H9 (cell line): ENCODE measurements around the gene MUC2. TPM values are rescaled to one million over a fixed set of nuclear protein-coding genes. Genes with fewer than 3 reads are reported as not detected.

ENCODE experiments used
- DNase-seq: peaks from one replicate; pipeline ENCODE4 v3.0.0-alpha.2; 2017
- H2AFZ ChIP-seq: one replicate; pipeline ENCODE4 v1.6.1; 2013; ENCODE audit warnings: mild to moderate bottlenecking, low read length, control low read depth, moderate library complexity
- H2AK5ac ChIP-seq: 2 replicates; pipeline ENCODE4 v1.6.1; 2013; ENCODE audit warnings: low read length, control low read depth, mixed read lengths; ENCODE audit not compliant: insufficient read length
- H2BK120ac ChIP-seq: one replicate; pipeline ENCODE4 v1.6.1; 2013; ENCODE audit warnings: low read depth, mild to moderate bottlenecking, low read length, control low read depth, inconsistent platforms; ENCODE audit not compliant: poor library complexity, severe bottlenecking
- H2BK12ac ChIP-seq: 2 replicates; pipeline ENCODE4 v1.6.1; 2013; ENCODE audit warnings: low read length, control low read depth, mixed read lengths, low read depth; ENCODE audit not compliant: insufficient read length
- H2BK15ac ChIP-seq: 2 replicates; pipeline ENCODE4 v1.6.1; 2013; ENCODE audit warnings: low read depth, low read length, control low read depth
- H2BK20ac ChIP-seq: one replicate; pipeline ENCODE4 v1.6.1; 2013; ENCODE audit warnings: low read depth, mild to moderate bottlenecking, low read length, control low read depth, inconsistent platforms; ENCODE audit not compliant: poor library complexity, severe bottlenecking
- H2BK5ac ChIP-seq: 2 replicates; pipeline ENCODE4 v1.6.1; 2013; ENCODE audit warnings: low read length, control low read depth, mixed read lengths; ENCODE audit not compliant: insufficient read length
- H3K14ac ChIP-seq: 2 replicates; pipeline ENCODE4 v1.6.1; 2013; ENCODE audit warnings: low read length, control low read depth; ENCODE audit not compliant: insufficient read depth
- H3K18ac ChIP-seq: 2 replicates; pipeline ENCODE4 v1.6.1; 2013; ENCODE audit warnings: low read depth, mild to moderate bottlenecking, mixed read lengths, low read length, control low read depth; ENCODE audit not compliant: insufficient read length
- H3K23ac ChIP-seq: 2 replicates; pipeline ENCODE4 v1.6.1; 2013; ENCODE audit warnings: low read length, control low read depth, mixed read lengths, low read depth; ENCODE audit not compliant: insufficient read length
- H3K23me2 ChIP-seq: 2 replicates; pipeline ENCODE4 v1.6.1; 2013; ENCODE audit warnings: low read depth, mild to moderate bottlenecking, mixed read lengths, low read length, control low read depth; ENCODE audit not compliant: insufficient read length, poor library complexity, severe bottlenecking
- H3K27ac ChIP-seq: 2 replicates; pipeline ENCODE4 v1.5.1; 2013; ENCODE audit warnings: low read length, control low read depth, mixed read lengths, low read depth; ENCODE audit not compliant: insufficient read length
- H3K27me3 ChIP-seq: 2 replicates; pipeline ENCODE4 v1.6.1; 2013; ENCODE audit warnings: low read length, control low read depth, inconsistent platforms; ENCODE audit not compliant: insufficient read depth
- H3K4ac ChIP-seq: 2 replicates; pipeline ENCODE4 v1.6.1; 2013; ENCODE audit warnings: low read depth, mild to moderate bottlenecking, control low read depth, inconsistent platforms, low read length, moderate library complexity
- H3K4me1 ChIP-seq: 2 replicates; pipeline ENCODE4 v1.6.1; 2013; ENCODE audit warnings: low read length, control low read depth, inconsistent platforms; ENCODE audit not compliant: insufficient read depth
- H3K4me2 ChIP-seq: 2 replicates; pipeline ENCODE4 v1.6.1; 2013; ENCODE audit warnings: low read length, control low read depth, mixed read lengths; ENCODE audit not compliant: insufficient read length, insufficient read depth
- H3K56ac ChIP-seq: 2 replicates; pipeline ENCODE4 v1.6.1; 2013; ENCODE audit warnings: low read depth, mild to moderate bottlenecking, mixed read lengths, low read length, control low read depth; ENCODE audit not compliant: insufficient read length
- H3K79me1 ChIP-seq: 2 replicates; pipeline ENCODE4 v1.6.1; 2013; ENCODE audit warnings: low read depth, mild to moderate bottlenecking, moderate library complexity, low read length, control low read depth, inconsistent platforms; ENCODE audit not compliant: insufficient read depth, poor library complexity, severe bottlenecking
- H3K79me2 ChIP-seq: 2 replicates; pipeline ENCODE4 v1.6.1; 2013; ENCODE audit warnings: low read length, control low read depth, inconsistent platforms; ENCODE audit not compliant: insufficient read depth
- H3K9ac ChIP-seq: 2 replicates; pipeline ENCODE4 v1.6.1; 2013; ENCODE audit warnings: low read length, control low read depth, mixed read lengths; ENCODE audit not compliant: insufficient read length; ENCODE audit errors: extremely low read depth
- H3K9me3 ChIP-seq: one replicate; pipeline ENCODE4 v1.6.1; 2013; ENCODE audit warnings: low read depth, low read length, inconsistent platforms; ENCODE audit not compliant: control insufficient read depth
- H3T11ph ChIP-seq: one replicate; pipeline ENCODE4 v1.6.1; 2013; ENCODE audit warnings: mild to moderate bottlenecking, low read length, control low read depth, inconsistent platforms
- H4K20me1 ChIP-seq: one replicate; pipeline ENCODE4 v1.6.1; 2013; ENCODE audit not compliant: control insufficient read depth, insufficient read length, insufficient read depth
- H4K5ac ChIP-seq: 2 replicates; pipeline ENCODE4 v1.6.1; 2013; ENCODE audit warnings: low read depth, mild to moderate bottlenecking, mixed read lengths, low read length, control low read depth; ENCODE audit not compliant: insufficient read length
- H4K8ac ChIP-seq: replicated peaks from 2 replicates; pipeline ENCODE4 v1.6.1; 2013; ENCODE audit warnings: low read length, control low read depth, mixed read lengths, low read depth; ENCODE audit not compliant: insufficient read length
- H4K91ac ChIP-seq: 2 replicates; pipeline ENCODE4 v1.6.1; 2013; ENCODE audit warnings: low read depth, mild to moderate bottlenecking, moderate library complexity, mixed read lengths, low read length, control low read depth; ENCODE audit not compliant: insufficient read length
- H3K27ac Mint-ChIP-seq, 3 experiments: 2 replicates in 2 of 3; 3 replicates in 1 of 3; pipeline ENCODE4 v1.8.0; 2020 to 2021; ENCODE audit warnings: mixed read lengths in 3 of 3, mild to moderate bottlenecking in 1 of 3, moderate library complexity in 1 of 3
- H3K27me3 Mint-ChIP-seq: 2 replicates; pipeline ENCODE4 v1.8.0; 2021; ENCODE audit warnings: low read depth, mild to moderate bottlenecking, moderate library complexity, mixed read lengths
- H3K36me3 Mint-ChIP-seq, 3 experiments: 2 replicates in 2 of 3; 3 replicates in 1 of 3; pipeline ENCODE4 v1.8.0; 2020 to 2021; ENCODE audit warnings: low read depth in 3 of 3, mixed read lengths in 3 of 3; ENCODE audit not compliant: insufficient read depth in 1 of 3
- H3K4me1 Mint-ChIP-seq, 2 experiments: 2 replicates each; pipeline ENCODE4 v1.8.0; 2020; ENCODE audit warnings: mixed read lengths in 2 of 2
- H3K4me3 Mint-ChIP-seq, 2 experiments: 2 replicates in 1 of 2; 3 replicates in 1 of 2; pipeline ENCODE4 v1.8.0; 2020 to 2021; ENCODE audit warnings: mild to moderate bottlenecking in 2 of 2, mixed read lengths in 2 of 2, moderate library complexity in 1 of 2
- H3K9me3 Mint-ChIP-seq, 2 experiments: 2 replicates in 1 of 2; 3 replicates in 1 of 2; pipeline ENCODE4 v1.8.0; 2020; ENCODE audit warnings: mild to moderate bottlenecking in 2 of 2, mixed read lengths in 2 of 2, moderate library complexity in 1 of 2
- CTCF ChIP-seq: fragments of 200-600 bp; sonication (generic); conservative IDR thresholded peaks from 3 replicates; pipeline ENCODE4 v1.8.0; 2021; ENCODE audit warnings: antibody characterized with exemption, mild to moderate bottlenecking
- total RNA-seq: library from RNA; stranded (reverse); gene quantifications from 2 replicates; pipeline ENCODE4 v1.2.1, GENCODE V29; 2021

The MUC2 gene
- total RNA-seq, 1 experiment from 2014 or later = not detected

- H3K23me2 ChIP-seq = no peaks in the 10 kb centered on the region
- no peak overlapping the region for H3K27ac ChIP-seq
- TF ChIP-seq CTCF = no peak
- H3K4me2 ChIP-seq = no peak overlapping the region
- H3K9me3 ChIP-seq = no peaks in the 10 kb centered on the region
- no peak overlapping the region for H3T11ph ChIP-seq
- Mint-ChIP-seq H3K4me1 (peaks cover 3% of the 10 kb centered on the region in 2 experiments; a peak in 3 of 4 replicates), H3K9me3 (peaks cover 2 to 3% of the 10 kb centered on the region in 2 experiments; a peak in 3 of 5 replicates), H3K27ac (no peak overlapping the region), H3K4me3 (no peak overlapping the region), H3K27me3 (peaks cover 18% of the 10 kb centered on the region), H3K36me3 (no peaks in the 10 kb centered on the region)
- no peak for DNase-seq
- H4K5ac ChIP-seq = no peak overlapping the region
- H3K79me1 ChIP-seq = no peaks in the 10 kb centered on the region
- no peaks in the 10 kb centered on the region for H4K20me1 ChIP-seq
- H2BK15ac ChIP-seq = no peak overlapping the region
- no peak overlapping the region for H2AK5ac ChIP-seq
- H3K56ac ChIP-seq = no peak overlapping the region
- no peak overlapping the region for H3K14ac ChIP-seq
- H4K91ac ChIP-seq = no peak overlapping the region
- H3K79me2 ChIP-seq = no peaks in the 10 kb centered on the region
- no peak overlapping the region for H3K9ac ChIP-seq
- H2BK120ac ChIP-seq = no peak overlapping the region
- no peak overlapping the region for H2BK5ac ChIP-seq
- no peak overlapping the region for H3K4ac ChIP-seq
- H2BK20ac ChIP-seq = no peak overlapping the region
- no peak overlapping the region for H3K23ac ChIP-seq
- no peak overlapping the region for H4K8ac ChIP-seq
- no peak overlapping the region for H2BK12ac ChIP-seq
- no peak overlapping the region for H3K18ac ChIP-seq
- no peaks in the 10 kb centered on the region for H3K27me3 ChIP-seq
- no peak overlapping the region for H2AFZ ChIP-seq
- no peaks in the 10 kb centered on the region for H3K4me1 ChIP-seq
Measured at GRCh38 chr11:1069740-1070139, 4.9 kb upstream of the MUC2 start.
